GM19467 (cell line): ENCODE data around the gene TMED1.
"Not testable (repeated sequence)": the region's sequence is repeated elsewhere in the genome, so short reads cannot be mapped to it uniquely, and the experiment has no call there.

Experiments
- ATAC-seq: cut with Tn5 transposase; IDR thresholded peaks from one replicate; pipeline ENCODE4 v1.9.1; 2021; ENCODE audit warnings: mild to moderate bottlenecking, moderate library complexity; ENCODE audit not compliant: unreplicated experiment

Gene TMED1, protein sequence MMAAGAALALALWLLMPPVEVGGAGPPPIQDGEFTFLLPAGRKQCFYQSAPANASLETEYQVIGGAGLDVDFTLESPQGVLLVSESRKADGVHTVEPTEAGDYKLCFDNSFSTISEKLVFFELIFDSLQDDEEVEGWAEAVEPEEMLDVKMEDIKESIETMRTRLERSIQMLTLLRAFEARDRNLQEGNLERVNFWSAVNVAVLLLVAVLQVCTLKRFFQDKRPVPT

DNA sequence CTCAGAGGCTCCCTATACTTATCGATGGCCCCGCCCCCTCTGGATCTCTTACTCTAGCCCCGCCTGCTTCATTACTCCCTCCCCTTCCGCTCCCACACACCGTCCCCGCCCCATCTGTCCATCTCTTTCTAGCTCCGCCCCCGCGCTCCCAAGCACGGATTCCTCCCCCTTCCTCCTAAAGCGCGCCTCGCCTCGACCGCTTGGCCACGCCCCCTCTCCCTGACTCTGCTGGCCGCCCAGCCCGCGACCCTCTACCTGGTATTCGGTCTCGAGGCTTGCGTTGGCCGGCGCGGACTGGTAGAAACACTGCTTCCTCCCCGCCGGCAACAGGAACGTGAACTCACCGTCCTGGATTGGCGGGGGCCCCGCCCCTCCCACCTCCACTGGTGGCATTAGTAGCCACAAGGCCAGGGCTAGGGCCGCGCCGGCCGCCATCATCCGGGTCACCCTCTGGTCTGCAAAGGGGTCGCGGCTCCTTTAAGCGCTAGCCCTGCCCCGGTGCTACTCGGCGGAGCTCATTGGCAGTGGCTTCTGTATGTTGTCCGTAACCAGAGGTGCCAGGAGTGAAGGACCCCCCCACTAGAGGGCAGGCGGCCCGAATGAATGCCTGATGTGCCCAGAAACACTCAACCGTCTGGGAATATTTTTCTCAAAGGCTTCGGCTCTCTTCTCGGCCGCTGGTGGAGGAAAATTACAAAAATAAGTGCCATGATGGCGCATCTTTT is at the start of gene TMED1:
TSS of gene TMED1 (minus strand) at position 459 of the 725 bp plus-strand sequence. CDS start at position 438, 21 bp downstream.
- ATAC-seq = peak; percentile 61

DNA sequence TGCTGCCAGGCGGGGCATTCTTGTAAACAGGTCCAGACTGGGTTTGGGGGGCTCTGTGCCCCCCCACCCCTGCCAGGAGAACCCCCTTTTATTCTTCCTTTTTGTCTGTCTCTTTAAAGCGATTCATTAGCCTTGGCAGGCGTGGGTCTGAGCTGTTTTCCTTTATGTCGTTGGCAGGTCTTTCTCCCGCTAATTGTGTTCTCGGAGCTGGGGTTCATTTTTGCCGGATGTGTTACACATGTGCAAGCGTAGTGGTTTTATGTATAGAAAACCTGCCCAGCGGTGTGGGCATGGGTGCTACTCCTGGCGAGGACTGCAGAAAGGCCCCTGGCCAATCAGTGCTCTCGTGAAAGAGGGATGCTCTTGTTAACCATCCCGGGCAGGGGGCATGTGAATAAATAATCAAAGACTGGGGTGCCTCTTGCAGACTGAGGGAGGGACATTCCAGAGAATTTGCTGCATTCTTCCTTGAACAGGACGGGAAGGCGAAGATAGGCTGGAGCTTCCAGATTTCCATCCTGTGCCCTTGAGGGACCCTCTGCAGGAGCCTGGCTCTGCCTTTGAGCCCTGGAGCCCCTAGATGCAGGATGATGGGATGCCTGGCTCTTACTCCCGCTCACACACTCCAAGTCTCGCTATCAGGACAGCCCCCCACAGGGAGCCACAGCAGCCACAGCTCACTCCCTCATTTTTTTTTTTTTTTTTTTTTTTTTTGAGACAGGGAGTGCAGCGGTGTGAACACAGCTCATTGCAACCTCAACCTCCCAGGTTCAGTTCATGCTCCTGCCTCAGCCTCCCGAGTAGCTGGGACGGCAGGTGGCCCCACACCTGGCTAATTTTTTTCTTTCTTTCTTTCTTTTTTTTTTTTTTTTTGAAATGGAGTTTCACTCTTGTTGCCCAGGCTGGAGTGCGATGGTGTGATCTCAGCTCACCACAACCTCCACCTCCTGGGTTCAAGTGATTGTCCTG is 49.5 kb upstream of the TMED1 start:
- ATAC-seq = no peak

DNA sequence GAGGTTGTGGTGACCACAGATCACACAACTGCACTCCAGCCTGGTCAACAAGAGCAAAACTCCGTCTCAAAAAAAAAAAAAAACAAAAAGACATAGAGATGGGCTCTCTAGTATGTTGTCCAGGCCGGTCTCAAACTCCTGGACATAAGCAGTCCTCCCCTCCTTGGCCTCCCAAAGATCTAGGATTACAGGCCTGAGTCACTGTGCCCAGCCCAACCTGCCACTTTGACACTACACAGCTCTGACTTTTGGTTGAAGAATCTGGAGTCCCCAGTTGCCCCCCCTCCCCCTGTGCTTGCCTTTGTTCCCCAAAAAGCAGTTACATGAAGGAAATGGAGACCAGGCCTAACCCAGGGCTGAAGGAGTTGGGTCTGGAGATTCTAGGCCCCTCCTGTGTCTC is 48.3 kb upstream of the TMED1 start:
- no peak for ATAC-seq

DNA sequence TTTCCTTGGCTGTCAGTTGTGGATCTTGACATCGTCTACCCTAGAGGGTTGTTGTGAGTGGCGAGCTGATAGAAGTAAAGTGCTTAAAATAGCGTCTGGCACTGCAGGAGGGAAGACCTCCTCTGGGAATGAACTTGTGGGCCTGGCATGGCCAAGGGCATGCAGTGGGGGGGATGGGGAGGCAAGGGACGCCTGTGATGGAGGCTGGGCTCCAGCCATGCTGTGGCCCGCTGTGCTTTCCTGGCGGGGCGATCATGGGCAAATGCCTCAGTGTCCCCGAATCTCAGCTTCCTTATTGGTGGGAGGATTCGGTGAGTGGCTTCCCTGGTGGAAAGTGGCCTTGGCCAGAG is 46.1 kb upstream of the TMED1 start:
- ATAC-seq = no peak

DNA sequence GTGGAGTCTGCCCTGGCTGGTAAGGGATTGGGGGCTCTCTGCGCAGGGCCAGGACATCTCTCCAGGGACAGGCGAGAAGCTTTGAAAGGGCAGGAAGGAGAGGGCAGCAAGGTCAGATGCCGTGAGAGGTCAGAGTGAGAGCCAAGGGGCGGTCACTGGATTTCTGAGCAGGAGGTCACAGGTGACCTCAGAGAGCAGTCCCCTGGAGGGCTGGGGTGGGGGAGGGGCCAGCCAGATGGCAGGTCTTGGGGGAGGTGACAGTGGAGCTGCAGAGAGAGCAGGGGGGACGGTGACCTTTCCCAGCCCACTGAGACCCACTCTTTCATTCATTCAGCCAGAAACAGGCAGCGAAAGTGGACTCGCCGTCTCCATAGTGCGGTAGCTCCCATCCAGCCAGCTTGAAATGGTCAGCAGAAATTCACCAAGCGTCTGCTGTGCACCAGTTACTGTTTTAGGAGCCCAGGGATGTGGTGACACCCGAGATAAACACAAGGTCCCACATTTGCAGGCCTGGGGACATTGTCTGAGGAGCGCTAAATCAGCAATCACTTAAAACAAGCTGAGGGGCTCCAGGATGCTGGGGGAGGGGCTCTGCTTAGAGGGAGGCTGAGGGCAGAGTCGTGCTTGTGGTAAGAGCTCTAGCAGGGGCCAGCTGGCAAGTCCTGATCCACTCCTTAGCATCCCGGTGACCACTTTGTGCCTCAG is 45.5 kb upstream of the TMED1 start:
- no peak for ATAC-seq

DNA sequence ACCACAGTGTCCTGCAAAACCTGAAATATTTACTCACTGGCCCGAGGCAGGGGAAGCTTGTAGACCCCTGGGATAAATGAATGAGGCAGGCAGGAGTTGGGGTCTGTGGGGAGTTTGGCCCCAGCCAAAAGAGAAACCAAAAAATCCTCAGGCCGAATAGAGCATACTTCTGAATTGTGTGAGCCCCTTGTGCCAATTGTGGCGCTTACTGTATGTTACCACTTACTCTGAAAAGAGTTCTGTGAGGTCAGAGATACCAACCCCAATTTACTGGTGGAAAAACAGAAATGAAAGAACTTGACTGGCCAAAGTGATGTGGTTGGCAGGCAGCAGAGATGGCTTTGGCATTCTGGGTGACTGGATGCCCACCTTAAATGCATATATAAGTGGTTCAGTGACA is 42.2 kb upstream of the TMED1 start:
- ATAC-seq = no peak

DNA sequence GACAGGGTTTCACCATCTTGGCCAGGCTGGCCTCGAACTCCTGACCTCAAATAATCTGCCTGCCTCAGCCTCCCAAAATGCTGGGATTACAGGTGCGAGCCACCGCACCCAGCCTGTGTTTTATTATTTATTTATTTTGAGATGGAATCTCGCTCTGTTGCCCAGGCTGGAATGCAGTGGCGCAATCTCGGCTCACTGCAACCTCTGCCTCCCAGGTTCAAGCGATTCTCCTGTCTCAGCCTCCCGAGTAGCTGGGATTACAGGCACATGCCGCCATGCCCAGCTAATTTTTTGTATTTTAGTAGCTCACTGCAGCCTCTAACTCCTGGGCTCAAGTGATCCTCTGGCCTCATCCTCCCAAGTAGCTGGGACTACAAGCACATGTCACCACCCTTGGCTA is 41.6 kb upstream of the TMED1 start:
- ATAC-seq = not testable (repeated sequence)

DNA sequence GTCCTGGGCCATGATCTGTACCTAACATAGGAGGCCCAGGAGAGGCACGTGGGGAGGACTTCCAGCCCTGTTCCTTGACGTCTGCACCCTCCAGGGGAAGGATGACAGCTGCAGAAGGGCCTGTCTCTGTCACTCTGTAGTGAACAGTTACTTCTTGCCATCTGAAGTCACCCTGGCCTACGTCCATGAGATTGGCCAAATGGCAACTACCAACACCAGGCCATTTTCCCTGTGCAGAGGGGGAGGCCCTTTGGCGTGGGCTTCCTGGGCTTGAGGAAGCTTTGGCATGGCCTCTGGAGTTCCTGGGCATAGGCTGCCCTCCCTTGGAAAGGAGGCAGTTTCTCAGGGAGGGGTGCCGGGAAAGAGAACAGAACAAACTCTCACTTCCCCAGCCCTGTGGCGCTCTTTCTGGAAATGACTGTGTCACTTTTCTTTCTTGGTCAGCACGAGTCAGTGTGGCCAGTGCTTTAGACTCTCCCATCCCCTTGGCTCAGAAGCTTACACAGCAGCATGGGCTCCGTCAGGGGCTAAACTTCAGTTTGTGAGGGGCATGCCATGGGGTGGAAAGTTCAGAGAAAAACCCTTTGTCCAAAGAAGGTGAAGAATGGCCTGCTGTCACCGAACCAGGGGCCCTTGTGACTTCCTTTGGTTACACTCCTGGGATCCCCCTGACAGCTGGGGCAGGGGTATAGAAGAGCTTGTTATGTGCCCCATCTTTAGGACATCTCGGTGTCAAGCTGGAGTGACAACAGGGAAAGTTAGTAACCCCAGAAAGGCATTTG is 40.6 kb upstream of the TMED1 start:
- ATAC-seq = peak; percentile 43

DNA sequence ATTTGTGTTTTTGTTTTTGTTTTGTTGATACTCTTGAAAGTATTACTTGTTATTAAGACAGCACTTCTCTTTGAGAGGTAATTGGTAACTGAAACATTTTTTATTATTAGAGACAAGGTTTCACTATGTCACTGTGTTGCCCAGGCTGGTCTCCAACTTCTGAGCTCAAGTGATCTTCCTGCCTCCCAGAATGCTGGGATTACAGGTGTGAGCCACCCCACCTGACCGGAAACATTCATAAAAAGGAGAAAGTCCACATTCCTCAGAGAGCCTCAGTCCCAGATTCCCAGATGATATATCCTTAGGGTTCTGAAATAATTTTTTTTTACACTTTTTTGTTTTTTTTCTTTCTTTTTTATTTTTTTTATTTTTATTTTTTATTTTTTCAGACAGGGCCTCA is 38.0 kb upstream of the TMED1 start:
- ATAC-seq = no peak

DNA sequence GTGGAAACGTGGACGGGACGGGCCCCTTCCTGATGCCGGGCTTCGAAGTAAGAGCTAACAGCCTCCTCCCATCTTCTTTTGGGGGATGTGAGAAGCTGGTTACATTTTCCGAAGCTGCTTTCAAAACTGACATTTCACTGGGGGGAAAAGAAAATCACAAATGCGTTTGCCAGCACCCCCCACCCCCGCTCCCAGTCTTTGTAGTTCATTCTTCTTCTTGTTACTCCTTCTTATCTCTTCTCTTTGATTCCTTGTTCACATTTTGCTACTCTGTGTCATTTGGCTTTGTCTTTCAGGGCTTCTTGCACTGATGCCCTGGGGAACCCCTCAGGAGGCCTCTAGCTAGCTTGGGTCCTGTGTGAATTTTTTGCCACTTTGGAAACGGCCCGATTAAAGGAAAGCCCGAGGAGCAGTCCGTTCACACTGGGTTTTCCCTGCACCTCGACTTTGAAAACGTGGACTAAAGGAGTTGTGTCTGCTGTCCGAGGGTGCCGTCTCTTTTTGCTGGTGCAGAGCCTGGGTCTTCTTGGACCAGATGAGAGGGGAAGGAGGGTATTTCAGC is 36.6 kb upstream of the TMED1 start:
- ATAC-seq = no peak

DNA sequence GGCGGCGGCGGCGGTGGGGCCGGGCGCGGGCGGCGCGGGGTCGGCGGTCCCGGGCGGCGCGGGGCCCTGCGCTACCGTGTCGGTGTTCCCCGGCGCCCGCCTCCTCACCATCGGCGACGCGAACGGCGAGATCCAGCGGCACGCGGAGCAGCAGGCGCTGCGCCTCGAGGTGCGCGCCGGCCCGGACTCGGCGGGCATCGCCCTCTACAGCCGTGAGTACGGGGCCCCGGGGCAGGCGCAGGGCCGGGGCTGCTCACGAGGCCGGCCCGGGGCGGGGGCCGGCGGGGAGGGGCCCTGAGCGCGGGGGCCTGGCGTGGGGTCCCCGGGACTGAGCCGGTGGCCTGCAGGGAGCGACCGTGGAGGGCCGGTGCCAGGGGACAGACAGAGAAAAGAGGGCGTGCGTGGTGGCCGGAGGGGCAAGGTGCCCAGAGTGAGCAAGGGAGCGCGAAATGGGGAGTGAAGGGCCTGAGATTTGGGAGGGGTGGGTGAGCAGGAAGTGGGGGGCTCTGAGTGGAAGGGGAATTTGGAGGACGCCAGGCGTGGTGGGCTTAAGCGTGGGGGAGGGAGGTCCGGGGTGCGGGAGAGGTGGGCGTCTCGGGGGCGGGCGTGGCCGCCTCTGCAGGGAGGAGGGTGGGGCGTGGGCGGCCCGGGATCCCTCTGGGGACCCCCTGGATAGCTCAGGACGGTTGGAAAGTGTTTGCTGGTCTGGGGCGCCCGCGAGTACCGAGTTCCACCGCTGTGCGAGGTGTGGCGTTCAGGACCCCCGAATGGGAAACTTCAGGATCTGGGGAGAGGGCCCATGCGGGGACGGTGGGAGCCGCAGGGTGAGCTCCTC is 35.9 kb upstream of the TMED1 start:
- ATAC-seq = no peak

DNA sequence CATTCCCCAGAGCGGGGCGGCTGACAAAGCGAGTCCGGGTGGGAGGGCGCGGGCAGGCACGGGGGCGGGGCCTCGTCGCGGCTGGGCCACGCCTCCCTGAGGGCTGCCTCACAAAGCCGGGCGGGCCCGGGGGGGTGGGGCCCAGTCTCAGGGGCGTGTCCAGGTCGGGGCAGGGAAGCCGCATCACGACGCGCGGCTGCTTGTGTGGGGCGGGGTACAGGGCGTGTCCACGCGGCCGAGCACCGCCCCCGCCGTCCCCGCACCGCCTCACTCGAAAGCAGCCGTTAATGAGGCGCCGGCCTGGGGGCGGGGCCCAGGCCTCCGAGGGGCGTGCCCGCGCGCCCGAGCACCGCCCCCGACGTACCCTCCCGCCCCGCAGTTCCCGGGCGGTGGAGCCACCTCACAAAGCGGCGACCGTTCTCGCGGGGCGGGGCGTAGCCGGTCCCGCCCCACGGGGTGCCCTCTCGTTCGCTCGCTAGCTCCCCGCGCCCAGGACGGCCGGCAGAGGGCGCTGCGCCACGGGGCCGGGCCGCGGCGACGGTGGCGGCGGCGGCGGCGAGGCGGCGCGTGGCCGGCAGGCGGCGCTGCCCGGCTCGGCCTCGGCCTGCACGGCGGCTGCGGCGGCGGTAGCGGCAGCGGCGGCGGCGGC is 35.1 kb upstream of the TMED1 start, which contains the start of gene CARM1:
TSS of gene CARM1 (plus strand) at position 599 of the 649 bp plus-strand sequence. CDS start 150 bp downstream, outside the sequence.
- ATAC-seq = peak; percentile 70

DNA sequence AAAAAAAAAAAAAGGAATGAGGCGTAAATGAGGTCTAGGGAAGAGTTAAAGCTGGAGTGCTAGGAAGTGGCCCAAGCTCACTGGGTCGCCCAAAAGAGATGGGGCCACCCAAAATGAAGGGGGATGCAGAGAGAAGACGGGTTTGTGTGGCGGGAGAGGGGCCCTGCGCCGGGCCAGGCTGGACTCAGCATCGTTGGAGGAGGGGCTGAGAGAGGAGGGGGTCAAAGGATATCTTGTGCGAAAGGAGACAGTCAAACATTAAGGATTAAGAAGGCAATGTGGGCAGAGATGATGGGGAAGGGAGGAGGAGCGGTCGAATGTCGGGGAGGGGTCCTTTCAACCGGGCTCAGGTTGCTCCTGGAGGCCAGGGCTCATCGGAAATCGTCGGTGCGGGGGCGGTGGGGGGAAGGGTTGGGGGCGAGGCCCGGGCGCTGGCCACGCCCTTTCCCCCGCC is 34.5 kb upstream of the TMED1 start:
- ATAC-seq = no peak

DNA sequence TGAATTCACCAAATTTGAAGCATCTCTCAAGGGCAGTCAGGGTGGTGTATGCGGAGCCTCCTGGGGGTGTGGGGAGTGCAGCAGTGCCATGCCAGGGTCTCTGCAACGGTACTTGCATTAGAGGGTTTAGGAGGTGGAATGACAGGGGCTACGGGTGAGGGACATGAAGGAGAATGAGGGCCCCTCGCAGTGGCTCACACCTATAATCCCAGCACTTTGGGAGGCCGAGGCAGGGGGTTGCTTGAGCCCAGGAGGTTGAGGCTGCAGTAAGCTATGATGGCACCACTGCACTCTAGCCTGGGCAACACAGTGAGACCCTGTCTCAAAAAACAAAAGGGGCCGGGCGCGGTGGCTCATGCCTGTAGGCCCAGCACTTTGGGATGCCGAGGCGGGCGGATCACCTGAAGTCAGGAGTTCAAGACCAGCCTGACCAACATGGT is 33.9 kb upstream of the TMED1 start:
- not testable (repeated sequence) for ATAC-seq

DNA sequence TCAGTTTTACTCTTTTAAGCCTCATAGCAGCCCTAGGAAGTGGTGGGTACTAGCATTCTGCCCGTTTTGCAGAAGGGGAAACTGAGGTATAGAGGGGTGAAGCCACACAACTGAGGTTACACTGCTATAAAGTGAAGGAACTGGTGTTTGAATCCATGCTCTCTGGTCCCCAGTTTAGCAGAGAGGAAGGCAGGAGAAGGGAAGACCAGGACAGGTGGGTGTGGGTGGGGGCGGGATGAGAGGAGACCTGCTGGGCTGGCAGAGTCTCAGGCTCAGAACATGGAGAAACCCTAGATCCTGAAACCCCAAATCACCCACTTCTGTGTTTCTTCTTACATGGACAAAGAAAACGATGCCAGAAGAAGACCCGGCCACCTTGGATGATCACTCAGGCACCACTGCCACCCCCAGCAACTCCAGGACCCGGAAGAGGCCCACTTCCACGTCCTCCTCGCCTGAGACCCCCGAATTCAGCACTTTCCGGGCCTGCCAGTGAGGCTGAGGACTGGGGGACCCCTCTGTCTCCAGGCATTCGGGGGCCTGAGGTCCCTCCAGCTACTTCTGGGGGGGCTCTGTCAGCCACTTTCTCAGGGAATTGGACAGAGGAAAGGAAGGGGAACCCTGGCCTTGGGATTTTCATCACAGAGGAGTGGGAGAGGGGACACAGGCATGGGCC is 33.0 kb upstream of the TMED1 start:
- ATAC-seq = no peak

DNA sequence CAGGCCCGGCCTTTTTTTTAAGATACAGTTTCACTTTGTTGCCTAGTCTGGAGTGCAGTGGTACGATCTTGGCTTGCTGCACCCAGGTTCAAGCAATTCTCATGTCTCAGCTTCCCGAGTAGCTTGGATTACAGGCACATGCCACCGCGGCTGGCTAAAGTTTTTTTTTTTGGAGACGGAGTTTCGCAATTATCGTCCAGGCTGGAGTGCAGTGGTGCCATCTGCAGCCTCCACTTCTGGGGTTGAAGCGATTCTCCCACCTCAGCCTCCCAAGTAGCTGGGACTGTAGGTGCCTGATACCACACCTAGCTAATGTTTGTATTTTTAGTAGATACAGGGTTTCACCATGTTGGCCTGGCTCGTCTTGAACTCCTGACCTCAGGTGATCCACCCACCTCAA is 30.5 kb upstream of the TMED1 start:
- no peak for ATAC-seq

DNA sequence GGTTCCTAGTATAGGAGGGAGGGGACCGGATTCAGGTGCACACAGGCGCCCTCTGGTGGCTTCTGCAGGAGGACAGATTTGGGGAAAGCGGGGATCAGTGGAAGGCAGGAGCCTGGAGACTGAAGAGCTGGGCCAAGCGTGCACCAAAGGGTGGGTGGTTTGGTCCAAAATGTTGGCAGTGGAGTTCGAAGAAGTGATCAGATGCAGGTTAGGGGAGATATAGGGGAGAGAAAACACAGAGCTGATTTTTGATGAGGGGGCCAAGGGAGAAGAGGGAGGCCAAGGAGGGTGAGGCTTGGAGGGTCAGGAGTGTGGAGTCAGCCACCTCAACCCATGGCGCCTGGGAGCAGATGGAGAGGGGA is 28.5 kb upstream of the TMED1 start:
- ATAC-seq = no peak
